SHP77 treated with DMSO at 0.1 percent for 48 hours (cell line): ENCODE results near the gene ABCB11.
"Not testable (repeated sequence)": the region's sequence is repeated elsewhere in the genome, so short reads cannot be mapped to it uniquely, and the experiment has no call there.

Experiments used
- DNase-seq: peaks from one replicate; lab custom pipeline; 2025; lab: John Stamatoyannopoulos, UW

The ABCB11 gene

DNA sequence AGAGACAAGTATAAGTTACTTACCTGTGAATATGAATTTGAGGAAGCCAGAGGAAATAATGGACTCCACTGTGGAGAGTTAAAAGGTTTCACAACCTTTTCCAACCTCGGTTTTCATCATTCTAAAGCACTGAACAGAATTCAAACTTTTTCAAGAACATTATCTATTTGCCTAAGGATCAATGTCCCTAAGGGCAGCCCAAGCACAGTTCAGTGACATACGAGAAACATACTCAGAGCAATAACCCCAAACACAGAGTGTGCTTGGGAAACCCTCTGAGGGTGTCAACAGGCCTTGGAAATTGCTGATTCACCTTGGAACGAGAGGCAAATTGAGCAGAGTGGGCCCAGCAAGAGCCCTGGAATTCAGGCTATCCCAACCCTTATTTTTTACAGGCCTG, at the start of gene ABCB11:
TSS of gene ABCB11 (minus strand) at position 123 of the 400 bp plus-strand sequence. CDS start 13,199 bp downstream, outside the sequence.
- DNase-seq: no peak

DNA sequence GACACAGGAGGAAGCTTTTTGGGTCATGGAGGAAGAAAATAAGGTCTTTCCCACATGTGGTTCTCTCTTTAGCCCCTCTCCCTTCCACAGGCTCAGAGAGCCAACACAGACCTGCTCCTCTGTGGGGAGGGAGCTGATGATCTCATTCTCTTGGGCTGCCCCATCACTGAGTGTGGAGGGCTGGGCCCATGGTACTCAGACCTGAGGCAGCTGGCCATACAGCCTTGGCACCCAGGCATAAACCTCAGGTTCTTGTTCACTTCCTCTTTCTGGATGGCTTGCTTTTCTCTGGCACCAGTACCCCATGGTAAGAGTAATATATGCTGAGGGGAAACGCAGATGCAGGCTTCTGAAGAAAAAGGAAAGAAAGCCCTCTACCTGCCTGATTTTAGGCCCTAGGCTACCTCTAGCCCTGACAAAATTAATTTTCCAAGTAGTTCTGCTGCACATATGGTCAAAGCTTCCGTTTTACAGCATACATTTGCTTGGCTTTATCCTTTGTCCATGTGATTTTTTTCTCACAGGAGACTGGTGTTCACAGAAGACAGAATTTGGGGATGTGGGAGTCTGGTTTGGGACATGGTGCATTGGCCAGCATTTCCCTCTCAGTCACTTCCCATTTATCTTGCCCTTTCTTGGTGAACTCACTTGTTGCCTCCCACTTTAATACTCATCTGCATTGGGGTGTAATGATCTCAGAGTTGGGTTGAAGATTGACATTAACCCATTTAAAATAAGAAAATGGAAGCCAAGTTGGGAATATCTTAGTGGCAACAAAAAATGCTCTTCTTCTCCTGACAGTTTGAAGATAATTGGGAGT, 49.3 kb upstream of the ABCB11 start:
- DNase-seq: no peak

DNA sequence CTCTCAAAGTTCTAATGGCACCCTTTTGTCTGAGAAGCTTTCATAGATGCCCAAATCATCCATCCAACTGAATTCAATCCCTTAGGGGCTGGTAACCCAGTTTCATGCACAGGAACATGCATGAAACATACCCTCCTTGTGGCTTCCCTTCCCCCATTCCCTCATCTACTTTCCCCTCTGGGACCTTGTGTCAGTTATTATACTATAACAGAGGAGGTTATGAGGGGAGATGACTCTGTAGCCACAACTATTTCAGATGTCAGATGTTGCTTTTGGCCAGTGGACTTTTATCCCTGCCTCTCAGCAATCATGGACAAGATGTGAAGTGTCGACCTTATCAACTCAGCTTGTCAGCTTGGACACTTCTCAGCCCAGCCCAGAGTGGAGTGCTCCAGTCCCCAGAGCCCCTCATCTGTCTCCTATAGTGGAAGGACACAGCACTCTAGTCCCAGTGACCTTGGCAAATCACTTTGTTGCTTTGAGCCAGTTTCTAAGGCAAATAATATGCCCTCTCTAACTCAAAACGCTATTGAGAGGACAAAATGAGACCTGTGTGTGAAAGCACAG, 46.6 kb upstream of the ABCB11 start:
- no peak for DNase-seq

DNA sequence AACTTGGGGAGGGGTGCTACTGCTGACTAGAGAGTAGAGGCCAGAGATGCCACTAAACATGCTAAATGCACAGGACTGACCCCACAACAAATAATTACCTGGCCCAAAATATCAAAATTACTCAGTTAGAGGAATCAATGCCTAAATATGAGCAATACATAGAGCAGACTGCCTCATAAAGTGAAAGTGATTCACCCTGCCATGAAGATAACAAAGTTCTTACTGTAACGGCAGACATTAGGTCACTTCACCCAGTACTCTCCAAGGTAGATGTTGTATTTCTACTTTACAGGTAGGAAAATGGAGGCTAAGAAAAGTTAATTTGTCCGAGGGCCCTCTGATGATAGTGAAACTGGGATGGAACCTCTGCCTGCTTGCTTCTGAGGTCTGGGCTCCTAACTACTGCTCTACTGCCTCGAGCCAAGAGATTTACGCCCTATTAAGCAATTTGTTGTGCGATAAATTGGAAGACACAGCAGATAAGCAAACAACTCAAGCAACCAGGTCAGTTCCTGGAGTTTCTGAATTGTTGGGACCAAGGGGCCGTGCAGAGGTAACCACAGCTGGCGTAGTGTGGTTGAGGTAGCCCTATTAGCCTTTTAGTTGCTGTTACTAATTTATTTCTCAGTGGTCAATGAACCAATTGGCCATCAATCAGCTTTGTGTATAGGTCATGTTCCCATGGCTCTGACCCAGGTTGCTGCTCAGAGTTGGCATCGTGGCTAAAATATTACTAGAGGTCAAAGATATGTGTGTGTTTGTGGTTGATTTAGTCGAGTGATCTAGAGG, 43.0 kb upstream of the ABCB11 start:
- DNase-seq: no peak

DNA sequence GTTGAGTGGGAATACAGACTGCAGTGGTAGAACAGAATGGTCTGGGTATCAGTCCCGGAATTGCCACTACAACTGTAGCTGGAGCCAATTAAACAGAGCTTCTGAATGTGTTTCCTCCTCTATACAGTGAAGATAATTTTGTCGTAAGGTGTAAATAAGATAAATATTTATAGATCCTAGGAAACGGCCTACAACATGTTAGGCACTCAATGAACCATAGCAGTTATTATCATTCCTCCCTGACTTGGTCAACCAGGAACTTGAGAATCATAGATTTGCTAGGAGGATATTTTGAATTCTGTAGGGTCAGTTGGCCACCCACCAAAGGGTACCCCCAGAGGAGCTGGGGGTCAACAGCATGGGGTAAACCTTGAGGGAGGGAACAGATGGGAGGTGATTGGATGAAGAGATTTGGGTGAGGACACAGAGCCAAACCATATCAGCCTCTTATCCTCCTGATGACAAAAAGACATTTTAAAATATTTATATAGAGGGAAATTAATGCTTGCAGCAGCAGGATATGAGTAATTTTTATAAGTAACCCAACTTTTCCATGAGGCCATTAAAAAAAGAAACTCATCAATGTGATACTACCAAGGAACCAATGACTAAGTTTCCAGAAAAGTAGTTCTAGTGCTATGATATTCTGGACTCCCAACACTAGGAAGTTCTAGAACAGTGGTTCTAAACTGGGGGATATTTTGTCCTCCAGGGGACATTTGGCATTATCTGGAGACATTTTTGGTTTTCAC, 42.3 kb upstream of the ABCB11 start:
- no peak for DNase-seq

DNA sequence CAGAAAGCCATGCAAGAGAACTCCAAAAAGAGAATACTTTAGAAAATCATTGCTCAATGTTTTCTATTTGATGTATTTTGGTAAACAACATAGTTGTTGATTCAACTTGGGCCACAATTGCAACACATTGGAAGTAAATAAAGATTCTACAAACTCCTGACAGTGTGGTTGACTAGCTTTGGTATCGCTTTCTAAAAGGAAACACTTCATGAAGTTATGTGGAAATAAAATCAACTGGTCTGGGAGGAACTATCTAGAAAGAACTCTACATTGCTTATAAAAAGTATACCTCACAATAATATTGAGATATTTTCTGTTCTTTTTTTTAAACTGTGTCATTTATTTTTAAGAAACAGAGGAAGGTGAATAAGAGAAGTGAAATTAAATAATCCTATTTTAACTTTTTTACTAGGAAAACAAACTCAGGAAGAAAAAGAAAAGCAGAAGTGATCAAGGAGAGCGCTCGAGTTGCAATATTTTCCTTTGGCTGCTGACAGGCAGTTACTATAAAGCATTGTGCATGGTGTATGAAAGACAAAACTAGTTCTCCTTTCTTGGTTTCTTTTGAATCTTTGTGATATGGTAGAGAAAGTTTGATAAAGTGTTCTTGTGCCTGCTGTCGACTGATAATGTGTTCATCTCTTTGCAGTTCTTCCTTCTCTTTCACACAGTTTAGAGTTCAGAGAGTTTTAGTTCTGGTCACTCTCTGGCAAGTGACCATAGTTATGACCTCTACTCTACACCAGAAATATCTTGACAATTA, 41.2 kb upstream of the ABCB11 start:
- DNase-seq: no peak

DNA sequence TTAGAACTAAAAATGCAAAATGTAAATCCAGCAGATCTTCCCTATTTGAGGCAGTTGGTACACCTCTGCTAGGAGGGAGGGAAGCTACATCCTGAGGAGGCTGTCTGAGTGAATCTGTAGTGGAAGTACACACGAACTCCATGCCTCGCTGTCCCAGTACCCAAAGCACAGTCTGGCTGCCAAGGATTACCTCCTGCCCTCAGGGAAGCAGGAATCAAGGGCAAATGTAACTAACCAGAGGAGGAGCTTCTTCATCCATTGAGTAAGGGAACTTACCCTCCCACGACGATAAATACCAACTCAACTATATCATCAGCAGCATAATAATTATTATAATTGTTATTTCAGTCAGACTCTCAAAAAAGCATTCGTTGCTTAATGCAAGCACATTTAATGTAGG, 40.3 kb upstream of the ABCB11 start:
- DNase-seq: no peak

DNA sequence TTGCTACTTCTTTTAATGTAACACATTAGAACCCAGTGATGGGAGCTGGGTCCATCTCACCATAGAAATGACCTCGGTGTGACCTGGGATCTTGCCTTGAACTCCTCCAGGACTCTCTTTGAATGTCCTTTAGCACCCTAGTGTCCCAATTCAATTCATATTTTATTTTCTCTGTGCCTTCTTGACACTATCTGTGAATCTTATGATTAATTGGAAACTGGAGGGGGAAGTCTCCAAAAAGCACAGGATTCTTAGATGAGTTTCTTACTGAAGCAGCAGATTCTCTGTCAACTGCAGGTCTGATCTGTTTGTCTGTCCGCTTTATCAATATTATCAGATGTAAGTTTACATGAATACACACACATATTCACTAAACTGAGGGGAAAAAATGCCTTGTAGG, 38.7 kb upstream of the ABCB11 start:
- DNase-seq: no peak

DNA sequence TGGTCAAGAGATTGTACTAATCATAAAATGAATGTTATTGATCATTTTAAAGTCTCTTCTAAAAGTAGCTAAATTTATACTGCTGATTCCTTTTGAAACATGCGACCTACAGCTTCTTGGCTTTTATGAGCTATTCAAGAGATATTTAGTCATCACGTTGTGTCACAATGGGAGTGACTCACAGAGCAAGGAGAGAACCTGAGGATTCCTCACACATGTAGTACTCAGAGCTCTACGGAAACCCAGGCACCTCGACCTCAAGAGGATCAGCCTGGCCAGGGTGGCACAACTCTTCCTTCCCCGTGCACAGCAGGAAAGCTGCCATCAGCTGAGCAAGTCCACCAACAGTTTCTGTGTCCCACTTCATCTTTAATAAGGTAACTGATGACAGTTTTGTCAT, 38.2 kb upstream of the ABCB11 start, which contains the start of gene DHRS9:
TSS of gene DHRS9 (plus strand) at position 223 of the 400 bp plus-strand sequence. CDS start 12,019 bp downstream, outside the sequence.
- no peak for DNase-seq

DNA sequence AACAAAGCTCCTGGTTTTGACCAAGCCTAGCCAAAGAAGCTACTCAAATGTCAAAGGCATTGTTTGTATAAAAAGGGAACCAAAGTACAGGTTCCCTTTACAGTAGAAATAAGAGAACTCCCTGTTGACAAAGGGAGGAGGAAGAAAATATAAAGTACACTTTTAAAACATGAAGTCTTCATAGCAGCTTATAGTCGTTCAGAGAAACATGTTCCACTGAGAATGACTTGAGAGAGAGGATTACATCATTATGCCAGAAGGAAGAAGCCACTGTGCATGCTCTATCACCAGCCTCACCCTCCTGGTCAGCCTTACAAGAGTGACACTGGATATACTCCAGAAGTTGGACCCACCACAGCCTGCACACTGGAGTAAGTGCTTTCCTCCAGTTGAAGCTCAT, 35.8 kb upstream of the ABCB11 start:
- DNase-seq: no peak

DNA sequence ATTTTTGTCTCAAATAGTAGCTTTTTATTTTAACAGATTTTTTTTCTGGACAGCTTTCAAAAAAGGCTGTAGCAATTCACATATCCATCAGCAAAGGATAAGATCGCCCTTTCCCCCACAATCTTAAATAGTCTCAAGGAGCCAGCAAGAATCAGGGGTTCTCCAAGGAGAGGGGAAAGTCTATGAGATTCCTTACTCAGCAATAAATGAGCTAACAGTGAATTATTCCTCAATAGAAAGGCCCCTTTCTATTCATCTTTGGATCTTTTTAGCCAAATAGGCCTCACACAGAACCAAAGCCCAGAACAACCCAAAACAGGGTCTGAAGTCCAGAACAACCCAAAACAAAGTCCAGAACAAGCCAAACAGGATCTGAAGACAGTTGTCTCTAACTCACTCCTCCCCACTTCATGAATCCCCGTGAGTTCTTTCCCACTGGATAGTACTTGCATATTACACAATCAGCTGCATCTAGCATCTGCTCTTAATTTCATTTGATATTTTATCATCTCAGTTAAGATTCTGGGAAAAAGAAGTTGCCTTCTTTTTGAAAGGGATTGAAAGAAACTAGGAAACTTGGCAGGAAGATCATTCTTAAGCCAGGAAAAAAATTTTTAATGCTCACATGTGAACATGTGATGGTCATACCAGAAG, 34.9 kb upstream of the ABCB11 start:
- DNase-seq: no peak

DNA sequence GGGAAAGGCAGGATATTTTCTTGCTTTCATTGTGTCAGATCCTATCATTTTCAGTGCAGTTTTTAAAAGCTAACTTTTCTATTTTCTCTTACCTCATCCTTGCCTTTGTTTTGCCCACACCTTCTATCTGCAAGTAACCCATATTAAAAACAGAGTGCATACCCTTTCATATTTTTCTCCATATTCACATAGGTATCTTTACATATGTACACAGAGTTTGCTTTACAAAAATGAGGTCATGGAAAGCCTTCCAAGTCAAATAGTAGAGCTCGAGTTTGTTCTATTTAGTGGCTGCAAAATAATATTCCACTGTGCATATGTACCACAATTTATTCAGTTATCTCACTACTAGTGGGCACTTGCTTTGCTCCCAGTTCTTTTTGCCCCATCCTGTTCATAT, 34.3 kb upstream of the ABCB11 start:
- DNase-seq: no peak

DNA sequence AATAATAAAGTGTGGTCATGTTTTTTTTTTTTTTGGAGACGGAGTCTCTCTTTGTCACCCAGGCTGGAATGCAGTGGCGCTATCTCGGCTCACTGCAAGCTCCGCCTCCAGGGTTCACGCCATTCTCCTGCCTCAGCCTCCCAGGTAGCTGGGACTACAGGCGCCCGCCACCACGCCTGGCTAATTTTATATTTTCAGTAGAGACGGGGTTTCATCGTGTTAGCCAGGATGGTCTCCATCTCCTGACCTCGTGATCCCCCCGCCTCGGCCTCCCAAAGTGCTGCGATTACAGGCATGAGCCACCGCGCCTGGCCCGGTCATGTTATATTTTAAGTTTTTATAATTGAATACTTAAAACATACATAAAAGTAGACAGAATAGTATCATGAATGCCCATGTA, 33.1 kb upstream of the ABCB11 start:
- not testable (repeated sequence) for DNase-seq

DNA sequence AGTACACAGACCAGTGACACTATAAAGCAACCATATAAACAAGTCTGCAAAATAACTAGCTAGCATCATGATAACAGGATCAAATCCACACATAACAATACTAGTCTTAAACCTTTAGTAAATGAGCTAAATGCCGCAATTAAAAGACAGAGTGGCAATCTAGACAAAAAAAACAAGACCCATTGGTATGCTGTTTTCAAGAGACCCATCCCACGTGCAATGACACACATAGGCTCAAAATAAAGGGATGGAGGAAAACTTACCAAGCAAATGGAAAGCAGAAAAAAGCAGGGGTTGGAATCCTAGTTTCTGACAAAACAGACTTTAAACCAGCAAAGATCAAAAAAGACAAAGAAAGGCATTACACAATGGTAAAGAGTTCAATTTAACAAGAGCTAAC, 23.5 kb upstream of the ABCB11 start:
- DNase-seq: not testable (repeated sequence)

DNA sequence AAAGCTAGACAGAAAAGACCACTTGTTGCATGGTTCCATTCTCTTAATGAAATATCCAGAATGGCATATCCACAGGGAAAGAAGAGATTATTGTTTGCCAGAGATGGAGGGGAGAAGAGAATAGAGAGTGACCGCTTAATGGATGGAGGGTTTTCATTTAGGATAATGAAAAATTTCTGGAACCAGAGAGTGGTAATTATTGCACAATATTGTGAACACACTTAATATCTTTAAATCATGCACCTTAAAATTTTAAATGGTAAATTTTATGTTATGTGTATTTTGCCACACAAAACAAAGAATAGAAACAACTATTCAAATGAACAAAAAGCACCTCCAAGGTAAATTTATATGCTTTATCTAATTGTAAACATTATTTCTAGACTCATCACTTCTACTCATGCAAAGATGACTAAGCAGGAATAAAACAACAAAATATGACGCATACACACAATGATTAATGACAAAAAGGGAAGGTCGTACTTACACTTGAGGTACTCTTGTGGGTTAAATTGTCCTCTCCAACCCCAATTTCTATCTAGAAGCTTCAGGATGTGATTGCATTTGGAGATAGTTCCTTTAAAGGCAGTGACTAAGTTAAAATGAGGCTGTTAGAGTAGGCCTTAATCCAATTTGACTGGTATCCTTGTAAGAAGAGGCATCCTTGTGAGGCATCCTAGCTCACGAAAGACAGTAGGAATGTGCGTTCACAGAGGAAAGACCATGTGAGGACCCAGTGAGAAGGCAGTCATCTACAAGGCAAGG, 19.5 kb upstream of the ABCB11 start:
- DNase-seq: no peak

DNA sequence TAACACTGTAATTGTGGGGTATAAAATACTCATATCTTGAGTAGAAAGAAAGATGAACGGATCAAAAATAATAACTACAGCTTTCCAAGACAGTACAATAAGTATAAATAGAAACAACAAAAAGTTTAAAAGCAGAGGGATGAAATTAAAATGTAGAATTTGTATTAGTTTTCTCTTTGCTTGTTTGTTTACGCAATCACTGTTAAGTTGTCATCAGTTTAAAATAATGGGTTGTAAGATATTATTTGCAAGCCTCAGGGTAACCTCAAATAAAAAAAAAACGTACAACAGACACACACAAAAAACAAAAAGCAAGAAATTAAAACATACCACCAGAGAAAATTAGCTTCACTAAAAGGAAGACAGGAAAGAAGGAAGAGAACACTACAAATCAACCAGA, 18.0 kb upstream of the ABCB11 start:
- DNase-seq: no peak

DNA sequence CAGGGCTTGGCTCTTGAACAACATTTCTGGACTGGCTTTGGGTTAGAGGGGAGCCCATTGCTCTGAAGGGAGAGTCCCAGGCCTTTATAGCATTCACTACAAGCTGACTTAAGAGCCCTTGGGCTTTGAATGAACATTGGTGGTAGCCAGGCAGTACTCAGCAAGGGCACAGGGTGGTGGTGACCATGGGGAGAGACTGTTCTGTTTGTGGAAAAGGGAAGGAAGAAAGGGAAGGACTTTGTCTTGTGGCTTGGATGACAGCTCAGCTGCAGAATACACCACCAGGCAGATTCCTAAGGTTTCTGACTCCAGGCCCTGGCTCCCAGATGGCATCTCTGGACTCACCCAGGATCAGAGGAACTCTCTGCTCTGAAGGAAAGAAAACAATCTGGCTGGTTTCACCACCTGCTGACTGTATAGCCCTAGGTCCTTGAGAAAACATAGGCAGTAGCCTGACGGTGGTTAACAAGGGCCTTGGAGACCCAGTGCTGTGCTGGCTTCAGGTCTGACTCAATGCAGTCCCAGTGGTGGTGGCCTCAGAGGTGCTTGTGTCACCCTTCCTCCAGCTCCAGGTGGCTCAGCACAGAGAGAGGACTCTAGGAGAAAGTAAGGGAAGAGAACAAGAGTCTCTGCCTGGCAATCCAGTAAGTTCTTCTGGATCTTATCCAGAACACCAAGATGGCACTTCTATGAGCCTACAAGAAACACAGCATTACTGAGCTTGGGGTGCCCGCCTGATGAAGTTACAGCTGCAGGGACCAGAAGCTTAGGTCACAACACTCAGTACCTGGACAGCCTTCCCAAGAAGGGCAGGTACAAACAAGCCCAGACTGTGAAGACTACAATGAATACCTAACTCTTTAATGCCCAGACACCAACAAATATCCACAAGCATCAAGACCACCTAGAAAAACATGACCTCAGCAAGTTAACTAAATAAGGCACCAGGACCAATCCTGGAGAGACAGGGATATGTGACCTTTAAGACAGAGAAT, 16.4 kb upstream of the ABCB11 start:
- DNase-seq: no peak

DNA sequence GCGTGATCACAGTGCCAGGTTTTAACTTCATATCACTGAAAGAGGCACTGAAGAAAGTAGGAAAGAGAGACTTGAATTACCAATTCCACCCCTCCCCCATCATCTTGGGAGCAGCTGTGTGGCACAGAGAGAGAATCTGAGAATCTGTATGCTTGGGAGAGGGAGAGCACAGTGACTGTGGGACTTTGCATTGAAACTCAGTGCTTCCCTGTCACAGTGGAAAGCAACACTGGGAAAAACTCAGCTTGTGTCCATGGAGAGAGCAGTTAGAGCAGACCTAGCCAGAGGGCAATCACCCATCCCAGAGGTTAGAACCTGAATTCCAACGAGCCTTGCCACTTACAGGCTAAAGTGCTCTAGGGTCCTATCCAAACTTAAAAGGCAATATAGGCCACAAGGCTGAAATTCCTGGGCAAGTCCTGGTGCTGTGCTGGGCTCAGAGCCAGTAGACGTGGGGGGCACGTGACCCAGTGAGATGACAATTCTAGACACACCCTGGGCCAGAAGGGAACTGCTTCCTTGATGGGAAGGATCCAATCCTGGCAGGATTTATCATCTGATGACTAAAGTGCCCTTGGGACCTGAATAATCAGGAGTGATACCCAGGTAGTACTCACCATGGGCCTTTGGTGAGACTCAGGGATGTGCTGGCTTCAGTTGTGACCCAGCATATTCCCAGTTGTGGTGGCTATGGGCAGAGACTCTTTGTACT, 15.5 kb upstream of the ABCB11 start:
- no peak for DNase-seq
